ENCODE data around the gene ABHD17A.
"Not testable (repeated sequence)": the region's sequence is repeated elsewhere in the genome, so short reads cannot be mapped to it uniquely, and the experiment has no call there.

GRCh38 chr19:1879982-1880381 is 5.3 kb downstream of the ABHD17A start:
- TF ChIP-seq CTCF (IDR thresholded peaks at IDR 0.05; ENCODE audit: control extremely low read depth in 1 of 3, insufficient read depth in 1 of 3, low read depth in 1 of 3, low read length in 3 of 3); ATF2 (IDR thresholded peaks at IDR 0.05; ENCODE audit: low read length); POLR2A (IDR thresholded peaks at IDR 0.05; ENCODE audit: control extremely low read depth in 1 of 2, low read depth in 2 of 2, low read length in 2 of 2); EP300 (IDR thresholded peaks at IDR 0.05; ENCODE audit: borderline replicate concordance in 1 of 2, low read depth in 2 of 2, low read length in 2 of 2); EZH2 (IDR thresholded peaks at IDR 0.05; ENCODE audit: low read depth, low read length, severe bottlenecking); USF2 (IDR thresholded peaks at IDR 0.05; ENCODE audit: low read length); ZNF274 (IDR thresholded peaks at IDR 0.05; ENCODE audit: borderline replicate concordance, extremely low read depth, low read length); PHF8 (conservative IDR thresholded peaks at IDR 0.05; ENCODE audit: low read depth, low read length); SP4 (IDR thresholded peaks at IDR 0.05; ENCODE audit: low read length); HDAC2 (IDR thresholded peaks at IDR 0.05; ENCODE audit: borderline replicate concordance in 1 of 2, low read depth in 2 of 2, low read length in 2 of 2): not testable (repeated sequence)
